Loucy (cell line): ENCODE measurements around the gene DDAH2.

Experiments
- H2AFZ ChIP-seq: fragments of 200-600 bp; sonication (generic); 2 replicates; pipeline ENCODE4 v1.6.0; 2016; ENCODE audit warnings: antibody characterized with exemption, mild to moderate bottlenecking, low read length, moderate library complexity
- H3F3A ChIP-seq: fragments of 200-600 bp; 2 replicates; pipeline ENCODE4 v1.6.0; 2016; ENCODE audit warnings: antibody characterized with exemption, low read depth, mild to moderate bottlenecking
- H3K27me3 ChIP-seq: fragments of 200-600 bp; sonication (generic); 2 replicates; pipeline ENCODE4 v1.6.1; 2014; ENCODE audit warnings: low read length, mild to moderate bottlenecking; ENCODE audit not compliant: insufficient read depth, poor library complexity, severe bottlenecking
- H3K36me3 ChIP-seq: fragments of 200-600 bp; sonication (generic); 2 replicates; pipeline ENCODE4 v1.6.1; 2016; ENCODE audit warnings: low read length; ENCODE audit not compliant: insufficient read depth
- H3K4me1 ChIP-seq: fragments of 200-600 bp; sonication (generic); 2 replicates; pipeline ENCODE4 v1.5.1; 2014; ENCODE audit warnings: low read length, mild to moderate bottlenecking; ENCODE audit not compliant: insufficient read depth, poor library complexity, severe bottlenecking
- H3K4me2 ChIP-seq: fragments of 200-600 bp; sonication (generic); 2 replicates; pipeline ENCODE4 v1.6.0; 2014; ENCODE audit warnings: antibody characterized with exemption, low read length, low read depth, mild to moderate bottlenecking; ENCODE audit not compliant: poor library complexity, severe bottlenecking
- H3K4me3 ChIP-seq: fragments of 200-600 bp; sonication (generic); 2 replicates; pipeline ENCODE4 v1.5.1; 2014; ENCODE audit warnings: low read length, mild to moderate bottlenecking, mixed read lengths; ENCODE audit not compliant: poor library complexity, severe bottlenecking
- H3K79me2 ChIP-seq: fragments of 200-600 bp; sonication (generic); 2 replicates; pipeline ENCODE4 v1.6.1; 2014; ENCODE audit warnings: low read length; ENCODE audit not compliant: insufficient read depth
- H3K9ac ChIP-seq: fragments of 200-600 bp; sonication (generic); 2 replicates; pipeline ENCODE4 v1.6.0; 2014; ENCODE audit warnings: mild to moderate bottlenecking, low read depth, low read length, moderate library complexity; ENCODE audit not compliant: poor library complexity, severe bottlenecking
- H3K9me2 ChIP-seq: fragments of 200-600 bp; sonication (generic); replicated peaks from 2 replicates; pipeline ENCODE4 v1.6.1; 2016; ENCODE audit warnings: low read depth, low read length, mixed read lengths
- H3K9me3 ChIP-seq: fragments of 200-600 bp; sonication (generic); 2 replicates; pipeline ENCODE4 v1.6.1; 2014; ENCODE audit warnings: mild to moderate bottlenecking, antibody characterized with exemption, low read length, low read depth; ENCODE audit not compliant: insufficient read depth
- H4K20me1 ChIP-seq: fragments of 200-600 bp; sonication (generic); 2 replicates; pipeline ENCODE4 v1.6.0; 2014; ENCODE audit warnings: antibody characterized with exemption, low read length, mild to moderate bottlenecking; ENCODE audit not compliant: insufficient read depth, poor library complexity, severe bottlenecking
- CTCF ChIP-seq: fragments of 200-600 bp; sonication (generic); conservative IDR thresholded peaks from 2 replicates; pipeline ENCODE4 v1.5.1; 2014; ENCODE audit warnings: mild to moderate bottlenecking, antibody characterized with exemption, low read length
- EZH2phosphoT487 ChIP-seq: fragments of 200-600 bp; IDR thresholded peaks from 2 replicates; pipeline ENCODE4 v1.6.1; 2018; ENCODE audit warnings: antibody characterized with exemption, mild to moderate bottlenecking, moderate library complexity, borderline replicate concordance

Gene DDAH2

DNA sequence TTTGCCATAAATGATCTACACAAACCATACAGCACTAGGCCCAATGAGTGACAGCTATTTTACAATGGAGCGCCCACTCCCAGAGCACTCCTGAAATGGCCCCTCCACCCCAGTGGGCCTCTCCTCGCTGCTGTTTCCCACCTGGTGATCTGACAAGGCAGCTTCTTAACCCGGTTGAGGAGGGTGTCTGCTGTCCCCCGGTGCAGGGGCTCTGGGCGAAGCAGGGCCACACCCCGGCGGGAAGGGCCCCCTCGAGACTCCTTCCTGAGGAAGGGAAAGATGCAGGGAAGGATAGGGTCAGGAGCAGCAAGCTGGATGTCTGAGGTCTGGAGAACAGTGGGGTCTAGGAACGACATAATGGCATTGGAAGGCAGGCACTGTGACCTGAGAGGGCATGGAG, 36.2 kb downstream of the DDAH2 start:
- TF ChIP-seq EZH2phosphoT487 (no peak), CTCF (no peak)
- Histone ChIP-seq H3K79me2 (0 out of 2 replicates have a peak, but pooled peaks cover 5% of the 10 kb centered on the region), H3K9ac (no peak overlapping the region), H3K9me3 (no peaks in the 10 kb centered on the region), H3K4me3 (no peak overlapping the region), H3K4me1 (peaks cover 3% of the 10 kb centered on the region), H3K27me3 (no peaks in the 10 kb centered on the region), H3K9me2 (no peaks in the 10 kb centered on the region), H3F3A (no peaks in the 10 kb centered on the region), H2AFZ (no peak overlapping the region), H3K36me3 (peaks cover 78% of the 10 kb centered on the region; the same call in 1 of the 2 replicates), H3K4me2 (no peak overlapping the region), H4K20me1 (no peaks in the 10 kb centered on the region)

GRCh38 chr6:31692353-31692752, 36.7 kb downstream of the DDAH2 start:
- H3F3A ChIP-seq = no peaks in the 10 kb centered on the region
- H2AFZ ChIP-seq = no peak overlapping the region
- H4K20me1 ChIP-seq = no peaks in the 10 kb centered on the region
- no peak overlapping the region for H3K4me2 ChIP-seq
- no peak for TF ChIP-seq EZH2phosphoT487
- TF ChIP-seq CTCF = no peak
- H3K4me3 ChIP-seq = no peak overlapping the region
- H3K9ac ChIP-seq = no peak overlapping the region
- no peaks in the 10 kb centered on the region for H3K9me3 ChIP-seq
- no peaks in the 10 kb centered on the region for H3K9me2 ChIP-seq
- H3K27me3 ChIP-seq = no peaks in the 10 kb centered on the region
- H3K4me1 ChIP-seq = no peaks in the 10 kb centered on the region
- peaks cover 83% of the 10 kb centered on the region; the same call in 1 of the 2 replicates for H3K36me3 ChIP-seq
- no peaks in the 10 kb centered on the region for H3K79me2 ChIP-seq

DNA sequence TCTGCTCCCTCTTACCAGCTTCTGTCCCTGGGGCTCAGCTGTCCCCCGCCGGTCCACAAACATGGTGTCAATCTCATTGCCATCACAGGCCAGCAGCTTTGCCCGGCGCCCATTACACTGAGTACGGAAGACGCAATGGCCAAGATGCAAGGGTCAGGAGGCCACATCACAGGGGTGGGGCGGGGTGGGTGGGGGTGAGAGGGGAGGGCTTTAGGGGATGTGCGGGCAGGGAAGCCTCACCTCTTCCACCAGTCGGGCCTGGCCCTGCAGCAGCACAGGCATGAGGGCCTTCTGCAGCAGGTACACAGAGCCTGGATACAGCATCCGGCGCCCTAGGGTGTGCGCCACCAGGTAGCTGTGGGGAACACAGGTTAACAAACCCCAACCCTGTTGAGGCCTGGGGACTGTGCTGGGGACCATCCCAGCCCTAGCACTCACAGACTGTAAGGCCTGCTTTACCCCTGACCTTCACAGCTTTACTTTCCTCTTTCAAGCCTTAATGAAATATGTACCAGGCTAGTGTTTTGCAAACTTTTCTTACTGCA, 37.5 kb downstream of the DDAH2 start:
- Histone ChIP-seq H4K20me1 (no peaks in the 10 kb centered on the region), H3K4me1 (no peaks in the 10 kb centered on the region), H2AFZ (no peak overlapping the region), H3K9ac (no peak overlapping the region), H3K36me3 (peaks cover 87% of the 10 kb centered on the region; the same call in 1 of the 2 replicates), H3K9me2 (no peaks in the 10 kb centered on the region), H3F3A (no peaks in the 10 kb centered on the region), H3K27me3 (no peaks in the 10 kb centered on the region), H3K4me3 (no peak overlapping the region), H3K9me3 (no peaks in the 10 kb centered on the region), H3K79me2 (no peaks in the 10 kb centered on the region), H3K4me2 (no peak overlapping the region)
- TF ChIP-seq EZH2phosphoT487 (no peak), CTCF (no peak)
